ENCODE data around the gene DTNBP1.

Gene DTNBP1

DNA sequence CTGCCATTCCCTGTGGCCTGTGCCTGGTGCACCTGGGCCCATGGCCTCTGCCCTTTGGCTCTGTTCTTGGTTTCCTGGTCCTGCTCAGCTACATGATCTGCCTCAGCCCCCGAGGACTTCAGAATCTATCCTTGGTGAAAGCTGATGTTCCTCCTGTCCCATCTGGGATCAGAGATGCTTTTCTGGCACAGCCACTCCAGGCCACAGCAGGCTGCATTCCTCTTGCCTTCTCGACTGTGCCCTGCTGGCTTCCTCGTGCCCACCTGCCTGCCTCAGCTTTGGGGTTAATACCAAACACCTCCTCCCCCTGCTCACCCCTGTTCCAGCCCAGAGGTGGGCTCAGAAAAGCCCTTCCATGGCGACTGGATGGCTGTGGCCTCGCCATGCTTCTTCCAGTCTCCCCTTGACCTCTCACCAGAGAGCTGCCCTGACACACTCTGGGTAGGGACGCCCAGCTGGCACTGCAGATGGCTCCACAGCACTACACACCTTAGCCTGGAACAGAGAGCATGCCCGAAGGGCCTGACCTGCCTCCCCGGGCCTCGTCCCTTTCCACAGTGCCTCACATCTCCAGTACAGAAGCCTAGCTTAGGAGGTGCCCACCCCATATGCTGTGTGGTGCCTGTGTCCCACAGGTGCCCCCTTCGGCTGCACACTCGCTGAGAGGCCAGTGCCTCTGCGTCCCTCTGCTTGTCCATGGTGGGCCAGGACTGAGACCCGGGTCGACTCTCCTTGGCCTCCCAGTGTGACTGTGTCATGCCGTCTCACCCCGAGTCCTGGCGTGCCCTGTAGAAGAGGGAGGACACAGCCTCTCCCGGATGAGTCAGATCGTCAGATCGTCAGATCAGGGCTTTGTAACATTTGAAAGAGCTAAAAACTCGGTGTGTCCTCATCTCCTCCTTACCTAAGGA lies 148.8 kb downstream of the DTNBP1 start:
- no peak for DNase-seq (ENCODE audit: low read depth)

DNA sequence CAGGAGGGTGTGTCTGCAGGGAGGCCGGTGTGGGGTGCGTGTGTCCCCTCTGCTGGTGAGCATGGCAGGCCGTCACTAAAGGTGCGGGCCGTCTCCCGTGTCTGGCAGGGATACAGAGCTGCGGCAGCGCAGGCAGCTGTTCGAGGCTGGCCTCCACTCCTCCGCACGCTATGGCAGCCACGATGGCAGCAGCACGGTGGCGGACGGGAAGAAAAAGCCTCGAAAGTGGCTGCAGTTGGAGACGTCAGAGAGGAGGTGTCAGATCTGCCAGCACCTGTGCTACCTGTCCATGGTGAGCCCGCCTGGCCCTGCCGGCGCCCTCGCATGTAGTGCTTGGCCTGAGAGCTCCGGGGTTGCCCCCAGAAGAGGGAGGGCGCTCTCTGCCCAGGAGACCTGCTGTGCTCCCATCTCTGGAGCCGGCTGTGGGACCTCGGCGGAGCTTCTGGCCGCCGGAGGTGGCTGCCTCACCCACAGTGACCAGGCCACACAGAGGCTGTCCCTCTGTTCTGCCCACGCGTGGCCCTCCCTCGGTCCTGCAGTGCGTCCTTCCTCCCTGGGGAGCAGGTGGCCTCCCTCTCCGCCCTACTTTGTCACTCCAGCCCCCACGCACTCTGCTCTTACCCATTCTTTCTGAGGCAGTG lies 149.6 kb downstream of the DTNBP1 start:
- no peak for DNase-seq (ENCODE audit: low read depth)

DNA sequence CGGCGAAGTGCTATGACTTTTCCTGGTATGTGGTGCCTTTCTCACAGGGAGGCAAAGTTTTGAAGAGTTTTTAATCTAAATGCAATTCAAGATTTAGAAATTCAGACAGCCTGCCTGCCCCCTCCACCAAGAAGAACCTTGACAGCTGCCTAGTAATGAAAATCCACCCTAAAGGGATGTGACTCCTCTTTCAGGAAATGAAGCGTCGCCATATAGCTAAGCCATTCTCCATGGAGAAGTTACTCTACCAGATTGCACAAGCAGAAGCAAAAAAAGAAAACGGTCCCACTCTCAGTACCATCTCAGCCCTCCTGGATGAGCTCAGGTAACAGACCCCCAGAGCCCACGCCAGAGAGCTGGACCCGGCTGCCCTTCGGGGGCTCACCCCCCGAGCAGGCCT lies 150.1 kb downstream of the DTNBP1 start:
- no peak for DNase-seq (ENCODE audit: low read depth)

DNA sequence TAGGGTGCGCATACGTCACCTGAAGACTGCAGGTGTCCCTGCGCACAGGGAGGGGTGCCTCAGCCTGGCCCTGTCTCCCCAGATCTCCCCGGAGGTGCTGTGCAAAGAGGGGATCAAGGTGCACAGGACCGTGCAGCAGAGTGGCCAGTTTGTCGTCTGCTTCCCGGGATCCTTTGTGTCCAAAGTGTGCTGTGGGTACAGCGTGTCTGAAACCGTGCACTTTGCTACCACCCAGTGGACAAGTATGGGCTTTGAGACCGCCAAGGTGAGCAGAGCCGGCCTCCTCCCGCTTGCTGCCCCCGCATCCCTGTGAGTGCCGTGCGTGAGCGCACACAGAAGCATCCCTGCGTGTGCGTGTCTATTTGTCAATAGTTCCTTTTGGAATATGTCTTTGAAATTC lies 150.7 kb downstream of the DTNBP1 start:
- DNase-seq (ENCODE audit: low read depth) = no peak

DNA sequence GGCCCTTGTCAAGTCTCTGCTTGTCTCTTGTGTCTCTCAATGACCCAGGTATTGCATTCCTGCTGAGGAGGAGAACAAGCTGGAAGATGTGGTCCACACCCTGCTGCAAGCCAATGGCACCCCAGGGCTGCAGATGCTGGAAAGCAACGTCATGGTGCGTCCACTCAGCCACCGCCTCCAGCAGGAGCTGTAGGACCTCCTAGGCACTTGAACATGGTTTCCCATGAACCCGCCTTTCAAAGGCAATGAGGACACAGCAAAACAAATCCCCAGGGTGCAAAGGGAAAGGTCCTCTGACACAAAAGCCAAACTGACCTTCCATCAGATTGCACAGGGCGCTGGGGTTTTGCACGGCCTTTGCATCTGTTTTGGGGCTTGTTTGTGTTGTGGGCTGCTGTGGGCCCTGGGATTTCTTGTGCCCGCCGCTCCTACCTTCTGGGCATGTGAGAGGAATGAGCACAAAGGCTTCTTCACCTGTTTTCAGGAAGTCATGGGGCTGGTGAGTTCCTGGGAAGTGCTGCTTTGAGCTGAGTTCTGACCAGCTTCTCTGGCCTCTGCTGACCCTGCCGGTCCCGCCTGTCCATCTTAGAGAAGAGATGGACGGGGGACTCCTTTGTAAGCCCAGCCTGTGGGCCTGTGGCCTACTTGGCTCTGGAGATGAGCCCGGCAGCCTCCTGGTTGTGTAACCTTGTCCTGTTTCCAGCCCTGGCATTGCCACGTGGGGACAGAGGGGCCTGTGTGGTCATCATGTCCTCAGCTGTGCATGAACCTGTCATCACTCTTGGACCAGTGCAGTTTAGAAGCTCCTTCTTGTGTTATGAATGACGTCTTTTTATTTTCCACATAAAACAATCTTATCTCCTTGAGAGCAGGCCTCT lies 151.3 kb downstream of the DTNBP1 start:
- DNase-seq (ENCODE audit: low read depth) = no peak

DNA sequence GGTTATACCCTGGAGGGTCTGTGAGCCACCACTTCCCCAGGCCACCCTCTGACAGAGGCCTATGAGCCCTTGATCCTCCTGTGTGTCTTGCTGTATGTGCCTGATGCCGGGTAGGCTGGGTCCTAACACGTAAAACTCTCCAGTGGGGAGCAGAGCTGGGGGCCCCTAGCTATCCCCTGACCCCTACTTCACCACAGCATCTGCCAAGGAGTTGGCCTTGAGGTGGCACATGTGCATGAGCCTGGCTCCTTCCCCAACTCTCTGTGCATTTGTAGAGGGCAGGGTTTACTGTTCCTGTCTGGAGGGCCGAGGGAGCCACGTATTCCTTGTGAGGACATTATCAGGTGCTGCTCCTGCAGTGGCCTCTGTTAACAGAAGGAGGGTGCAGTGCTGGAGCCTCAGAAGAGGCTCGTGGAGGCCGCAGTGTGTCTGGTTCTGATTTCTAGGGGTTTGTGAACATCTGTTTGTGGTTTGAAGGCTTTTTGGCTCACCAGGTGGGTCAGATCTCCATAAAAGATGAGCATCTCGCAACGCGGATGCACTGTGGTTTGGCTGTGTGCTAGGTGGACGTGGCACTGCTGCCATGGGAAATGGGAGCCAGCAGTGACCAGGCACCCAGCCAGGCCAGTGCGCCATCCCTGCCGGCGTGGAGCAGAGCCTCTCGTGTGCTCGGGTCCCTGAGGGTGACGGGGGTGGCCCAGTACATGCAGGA lies 152.1 kb downstream of the DTNBP1 start:
- no peak for DNase-seq (ENCODE audit: low read depth)

DNA sequence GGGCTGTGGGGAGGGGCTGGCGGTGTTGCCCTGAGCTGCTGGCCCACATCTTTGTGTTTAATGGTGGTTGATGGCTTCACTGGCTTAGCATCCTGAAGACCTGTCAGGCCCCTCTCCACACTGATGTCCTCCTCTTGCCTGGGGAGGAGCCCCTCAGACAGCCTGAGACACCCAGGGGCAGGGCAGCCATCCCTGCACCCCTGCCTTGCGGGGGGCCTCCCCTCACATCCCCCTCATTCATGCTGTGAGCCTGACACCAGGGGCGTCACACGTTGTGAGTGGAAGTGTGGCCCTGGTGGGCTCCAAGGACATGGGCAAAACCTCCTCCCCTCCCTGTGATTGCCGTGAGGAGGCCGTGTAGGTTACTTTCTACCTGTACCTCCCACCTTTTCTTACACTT lies 152.7 kb downstream of the DTNBP1 start:
- no peak for DNase-seq (ENCODE audit: low read depth)

DNA sequence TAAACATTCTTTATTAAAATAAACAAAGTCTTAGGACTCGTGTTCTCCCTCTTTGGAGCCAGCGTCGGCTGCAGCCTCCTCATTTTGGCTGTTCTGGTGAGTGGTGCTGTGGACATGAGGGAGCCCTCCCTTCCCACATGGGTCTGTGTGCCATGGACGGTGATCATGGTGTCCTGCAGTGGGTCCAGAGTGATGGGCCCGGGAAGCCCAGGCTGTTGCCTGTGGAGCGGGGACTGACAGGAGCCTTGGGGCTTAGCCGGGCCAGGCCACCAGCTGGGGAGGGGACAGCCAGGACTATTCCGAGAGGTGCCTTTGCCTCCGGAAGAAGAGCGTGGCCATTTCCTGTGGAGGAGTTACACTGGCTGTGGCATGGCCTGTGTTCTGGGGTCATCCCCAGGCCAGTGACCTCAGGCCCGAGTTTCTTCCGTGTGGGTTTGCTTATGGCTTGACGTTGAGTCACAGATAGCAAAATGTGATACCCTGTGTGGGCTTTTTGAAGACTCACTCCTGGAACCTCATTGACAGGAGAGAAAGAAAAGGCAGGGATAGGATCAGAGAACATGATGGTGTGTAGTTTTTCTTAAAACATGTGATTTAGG lies 153.4 kb downstream of the DTNBP1 start:
- no peak for DNase-seq (ENCODE audit: low read depth)

DNA sequence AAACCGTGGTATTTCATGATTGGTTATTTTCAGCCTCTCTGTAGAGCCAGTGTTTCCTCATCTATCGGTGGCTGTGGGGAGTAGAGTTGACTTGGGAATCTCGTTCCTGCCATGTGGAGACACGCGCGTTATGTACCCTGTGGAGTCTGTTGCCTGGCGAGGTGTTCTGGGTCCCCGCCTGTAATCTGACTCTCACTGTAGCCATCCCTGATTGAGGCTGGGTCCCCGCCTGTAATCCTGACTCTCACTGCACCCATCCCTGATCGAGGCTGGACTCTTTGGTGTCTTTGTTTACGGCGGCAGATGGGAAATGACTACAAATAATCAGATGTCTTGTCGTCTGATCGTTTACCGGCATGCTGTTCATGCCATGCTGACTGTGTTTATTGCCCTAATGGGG lies 153.9 kb downstream of the DTNBP1 start:
- DNase-seq (ENCODE audit: low read depth) = no peak

DNA sequence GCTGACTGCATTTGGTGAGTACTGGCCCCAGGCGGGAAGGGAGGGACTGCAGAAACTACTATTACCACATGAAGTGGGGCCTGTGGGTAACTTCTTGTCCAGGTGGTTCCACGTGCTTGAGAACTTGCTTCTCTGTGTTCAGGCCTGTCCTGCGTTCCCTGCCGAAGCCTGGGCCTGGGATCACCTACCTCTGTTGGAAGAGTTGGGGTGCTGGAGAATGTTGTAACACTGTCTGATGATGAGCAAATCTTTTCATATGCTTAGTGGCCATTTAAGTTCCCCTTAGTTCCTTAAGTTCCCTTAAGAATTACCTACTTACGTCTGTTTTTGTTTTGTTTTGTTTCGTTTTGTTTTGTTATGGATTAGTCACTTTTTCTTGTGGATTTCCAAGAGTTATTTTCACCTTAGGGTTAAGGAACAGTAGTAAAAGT lies 154.4 kb downstream of the DTNBP1 start:
- no peak for DNase-seq (ENCODE audit: low read depth)

DNA sequence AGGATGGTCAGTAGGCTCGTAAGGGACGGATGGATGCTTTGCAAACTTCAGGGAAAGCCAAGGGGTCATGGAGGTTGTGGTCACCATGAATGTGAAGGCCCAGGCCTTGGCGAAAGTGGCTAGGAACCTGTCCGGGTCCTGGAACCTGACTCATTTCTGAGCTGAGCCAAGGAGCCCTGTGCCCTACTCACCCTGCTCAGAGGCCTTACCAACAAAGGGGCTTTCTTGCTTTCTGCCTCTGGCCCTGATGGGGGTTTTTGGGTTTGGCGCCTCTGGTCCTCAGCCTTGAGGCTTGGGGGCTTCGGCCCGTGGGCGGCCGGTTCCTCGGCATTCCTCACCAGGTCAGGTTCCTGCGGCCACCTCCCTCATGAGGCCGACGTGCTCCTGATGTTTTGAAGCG lies 155.1 kb downstream of the DTNBP1 start:
- DNase-seq (ENCODE audit: low read depth) = no peak

DNA sequence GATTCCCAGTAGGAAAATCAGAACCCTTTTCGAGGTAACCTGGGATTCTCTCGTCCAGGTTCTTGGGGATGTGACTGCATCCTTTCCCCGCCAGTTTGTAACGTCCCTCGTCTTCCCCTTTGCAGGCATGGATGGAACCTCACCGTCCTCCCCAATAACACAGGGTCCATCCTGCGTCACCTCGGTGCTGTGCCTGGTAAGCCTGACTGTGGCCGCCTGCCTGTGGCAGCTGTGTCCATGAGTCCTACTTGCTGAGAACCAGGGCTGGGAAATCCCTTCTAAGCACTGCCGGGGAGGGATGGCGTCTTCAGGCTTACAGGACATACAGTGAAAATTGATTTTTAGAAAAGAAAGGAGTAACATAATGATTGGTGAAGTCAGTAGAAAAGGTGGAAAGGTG lies 155.6 kb downstream of the DTNBP1 start:
- DNase-seq (ENCODE audit: low read depth) = no peak

DNA sequence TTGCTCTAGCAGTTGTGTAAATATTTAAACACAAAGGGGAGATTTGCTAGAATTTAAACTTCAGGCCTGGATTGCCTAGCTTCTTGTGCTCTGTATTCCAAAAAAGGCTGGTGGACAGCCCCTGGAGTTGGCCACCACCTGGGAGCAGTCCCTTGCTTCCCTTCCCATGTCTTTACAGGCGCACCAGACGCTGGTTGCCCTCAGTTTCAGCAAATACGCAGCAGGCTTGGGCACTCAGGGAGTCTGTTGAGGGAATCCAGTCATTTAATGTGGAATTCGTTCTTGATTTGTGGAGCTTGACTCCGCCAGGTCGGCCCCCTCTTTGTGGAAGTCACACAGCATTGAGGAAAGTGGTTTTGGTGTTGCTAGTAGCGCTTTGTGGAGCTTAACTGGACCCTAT lies 156.8 kb downstream of the DTNBP1 start:
- no peak for DNase-seq (ENCODE audit: low read depth)

DNA sequence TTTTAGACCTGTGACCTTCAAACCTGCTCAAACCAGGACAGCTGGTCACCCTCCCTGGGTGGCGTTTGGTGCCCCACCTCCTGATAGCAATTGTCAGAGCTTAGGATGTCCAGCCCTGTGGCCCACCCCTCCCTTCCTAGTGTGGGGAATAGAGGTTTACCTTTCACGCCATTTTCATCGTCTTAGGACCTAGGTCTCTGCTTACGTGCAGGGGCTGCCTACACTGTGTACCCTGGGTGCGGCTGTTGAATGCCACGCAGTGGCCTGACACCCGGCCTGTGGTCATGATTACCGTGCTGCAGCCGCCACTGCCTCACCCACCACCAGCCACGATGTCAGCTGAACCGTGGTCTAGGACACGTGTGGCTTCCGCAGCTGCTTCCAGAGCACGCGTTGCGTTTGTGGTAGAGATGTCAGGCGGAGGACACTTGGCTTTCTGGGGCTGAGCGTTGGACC lies 157.3 kb downstream of the DTNBP1 start:
- no peak for DNase-seq (ENCODE audit: low read depth)

DNA sequence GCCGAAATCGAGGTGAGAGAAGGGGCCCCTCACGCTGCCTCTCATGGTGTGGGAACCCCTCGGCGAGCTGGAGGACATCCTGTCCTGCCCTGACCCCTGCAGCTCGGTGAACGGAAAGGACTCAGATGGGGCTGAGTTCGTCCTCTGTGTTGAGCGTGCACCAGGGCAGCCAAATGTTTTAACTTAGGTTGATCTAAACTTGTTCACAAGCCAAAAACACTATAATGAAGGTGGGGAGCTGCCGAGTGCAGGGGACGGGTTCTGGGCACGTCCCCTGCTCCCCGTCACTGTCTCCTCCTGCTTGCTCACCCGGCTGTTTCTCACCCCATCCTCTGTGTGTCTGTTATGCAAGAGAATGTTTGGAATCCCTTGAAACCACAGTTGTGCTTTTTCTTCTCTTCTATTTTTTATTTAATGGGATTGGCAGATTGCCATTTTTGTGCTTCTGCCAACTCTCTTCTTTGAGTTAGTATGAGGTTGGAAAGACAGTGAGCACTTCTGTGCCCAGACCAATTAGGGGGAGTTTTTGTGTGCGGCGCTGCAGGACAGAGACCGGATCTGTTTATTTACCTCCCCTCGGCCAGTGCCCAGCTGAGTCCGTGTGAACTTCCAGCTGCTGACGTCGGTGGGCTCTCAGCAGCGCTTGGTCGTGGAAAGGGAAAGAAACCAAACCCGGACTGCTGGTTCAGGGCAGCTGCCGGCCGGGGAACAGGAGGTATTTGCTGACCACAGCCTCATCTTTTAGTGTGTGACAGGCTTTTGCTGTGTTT lies 158.1 kb downstream of the DTNBP1 start:
- no peak for DNase-seq (ENCODE audit: low read depth)

DNA sequence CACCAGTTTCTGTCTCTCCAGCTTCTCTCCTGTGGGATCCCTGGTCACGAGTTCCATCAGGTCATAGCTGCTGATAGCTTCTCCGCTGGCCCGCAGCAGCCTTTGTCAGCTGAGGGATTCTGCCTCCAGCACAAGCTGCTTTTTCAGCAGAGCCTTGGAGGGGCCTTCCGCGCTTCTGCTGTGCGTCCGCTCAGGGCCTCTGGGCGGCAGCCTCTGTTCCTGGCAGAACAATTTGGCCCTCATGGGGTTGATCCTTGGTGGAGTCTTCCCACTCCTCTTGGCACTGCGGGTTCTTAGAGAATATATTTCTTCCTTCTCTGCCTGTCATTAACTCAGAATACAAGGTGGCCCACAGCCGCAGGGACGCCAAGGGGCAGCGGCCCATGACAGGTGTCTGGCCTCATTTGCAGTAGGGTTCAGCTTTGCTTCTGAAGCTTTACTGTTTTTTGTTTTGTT lies 158.8 kb downstream of the DTNBP1 start:
- DNase-seq (ENCODE audit: low read depth) = no peak

DNA sequence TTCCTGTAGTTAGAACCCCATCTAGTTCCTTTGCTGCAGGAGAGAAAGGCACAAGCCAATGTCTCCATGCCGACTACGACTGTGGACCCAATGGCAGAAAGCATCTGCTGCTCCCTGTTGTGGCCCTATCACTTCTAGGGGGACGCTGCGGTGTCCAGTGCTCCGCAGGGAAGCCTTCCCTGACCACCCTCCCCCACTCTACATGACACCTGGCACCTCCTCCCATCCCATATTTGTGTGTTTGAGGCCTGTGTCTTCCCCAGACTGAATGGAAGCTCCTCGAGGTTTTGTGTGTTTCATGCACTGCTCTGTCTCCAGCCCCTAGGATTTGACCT lies 159.5 kb downstream of the DTNBP1 start:
- DNase-seq (ENCODE audit: low read depth) = no peak

DNA sequence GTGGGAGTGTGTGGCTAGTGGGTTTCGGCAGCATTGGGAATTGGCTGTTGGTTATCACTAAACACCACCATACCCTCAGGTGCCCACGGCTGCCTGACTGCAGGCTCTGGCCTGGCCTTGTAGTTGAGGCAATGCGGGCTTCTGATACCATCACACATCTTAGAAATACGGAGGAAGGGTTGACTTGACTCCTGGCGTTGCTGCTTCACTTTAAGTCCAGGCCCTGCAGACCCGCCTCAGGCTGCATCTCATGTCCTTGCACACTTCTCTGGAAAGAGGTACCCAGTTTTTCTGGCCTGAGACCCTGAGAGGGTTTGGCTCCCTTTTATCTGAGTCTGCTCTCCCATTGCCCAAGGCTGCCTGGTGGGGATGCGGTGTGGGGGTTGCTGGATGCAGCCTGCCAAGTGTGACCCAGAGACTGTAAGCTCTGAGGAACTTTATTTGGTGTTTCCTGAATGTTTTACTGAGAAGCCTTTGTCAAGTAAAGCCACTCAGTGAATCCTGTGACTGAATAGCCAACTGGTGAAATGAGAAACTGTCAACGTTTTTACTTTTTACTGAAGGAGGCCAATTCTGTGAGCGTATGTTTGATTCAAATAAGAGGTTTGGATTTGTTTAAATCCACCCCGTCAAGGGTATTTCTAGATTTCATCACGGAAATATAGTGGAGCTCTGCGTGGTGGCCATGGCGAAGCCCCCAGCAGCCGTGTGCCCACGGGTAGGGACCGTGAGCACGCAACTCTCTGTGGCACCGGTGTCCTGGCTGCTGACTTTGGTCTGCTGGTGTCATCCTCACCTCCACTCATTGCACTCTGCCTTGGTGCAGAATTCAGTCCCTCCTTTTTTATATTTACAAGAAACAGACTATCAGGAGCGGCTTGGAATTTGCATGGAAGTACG lies 160.1 kb downstream of the DTNBP1 start:
- DNase-seq (ENCODE audit: low read depth) = no peak

DNA sequence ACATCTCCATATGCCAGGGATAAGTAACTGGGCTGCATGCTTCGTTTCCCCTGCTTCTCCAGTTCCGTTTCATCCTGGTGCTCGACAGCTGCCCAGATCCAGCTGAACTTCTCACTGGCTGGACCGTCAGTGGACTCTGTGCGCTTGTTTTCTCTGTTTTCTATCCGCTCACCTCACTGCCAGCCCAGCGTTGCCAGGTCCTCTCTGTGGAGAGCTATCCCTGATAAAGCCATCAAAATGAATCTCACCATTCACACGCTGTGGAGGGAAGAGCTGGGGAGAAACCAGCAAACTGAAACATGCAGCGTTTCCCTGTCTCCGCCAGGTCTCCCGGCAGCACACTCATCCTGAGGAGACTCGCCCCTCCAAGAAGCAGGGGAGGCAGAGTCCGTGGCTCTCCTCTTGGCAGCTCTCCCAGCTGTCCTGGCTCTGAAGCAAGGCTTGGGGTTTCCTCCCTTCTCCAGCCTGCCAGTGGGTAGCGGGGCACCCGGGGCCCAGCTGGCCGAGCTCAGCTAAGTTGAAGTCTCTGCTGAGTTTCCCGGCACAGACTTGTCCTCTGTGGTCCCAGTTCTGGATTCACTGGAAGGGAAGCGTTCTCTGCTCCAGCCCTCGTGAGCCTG lies 160.9 kb downstream of the DTNBP1 start:
- no peak for DNase-seq (ENCODE audit: low read depth)
